H9 (cell line): ENCODE data around the gene HSD17B12. TPM values are rescaled to one million over a fixed set of nuclear protein-coding genes. Genes with fewer than 3 reads are reported as not detected.

Experiments used
- DNase-seq: peaks from one replicate; pipeline ENCODE4 v3.0.0-alpha.2; 2017
- H2AFZ ChIP-seq: one replicate; pipeline ENCODE4 v1.6.1; 2013; ENCODE audit warnings: mild to moderate bottlenecking, low read length, control low read depth, moderate library complexity
- H2AK5ac ChIP-seq: 2 replicates; pipeline ENCODE4 v1.6.1; 2013; ENCODE audit warnings: low read length, control low read depth, mixed read lengths; ENCODE audit not compliant: insufficient read length
- H2BK120ac ChIP-seq: one replicate; pipeline ENCODE4 v1.6.1; 2013; ENCODE audit warnings: low read depth, mild to moderate bottlenecking, low read length, control low read depth, inconsistent platforms; ENCODE audit not compliant: poor library complexity, severe bottlenecking
- H2BK12ac ChIP-seq: 2 replicates; pipeline ENCODE4 v1.6.1; 2013; ENCODE audit warnings: low read length, control low read depth, mixed read lengths, low read depth; ENCODE audit not compliant: insufficient read length
- H2BK15ac ChIP-seq: 2 replicates; pipeline ENCODE4 v1.6.1; 2013; ENCODE audit warnings: low read depth, low read length, control low read depth
- H2BK20ac ChIP-seq: one replicate; pipeline ENCODE4 v1.6.1; 2013; ENCODE audit warnings: low read depth, mild to moderate bottlenecking, low read length, control low read depth, inconsistent platforms; ENCODE audit not compliant: poor library complexity, severe bottlenecking
- H2BK5ac ChIP-seq: 2 replicates; pipeline ENCODE4 v1.6.1; 2013; ENCODE audit warnings: low read length, control low read depth, mixed read lengths; ENCODE audit not compliant: insufficient read length
- H3K14ac ChIP-seq: 2 replicates; pipeline ENCODE4 v1.6.1; 2013; ENCODE audit warnings: low read length, control low read depth; ENCODE audit not compliant: insufficient read depth
- H3K18ac ChIP-seq: 2 replicates; pipeline ENCODE4 v1.6.1; 2013; ENCODE audit warnings: low read depth, mild to moderate bottlenecking, mixed read lengths, low read length, control low read depth; ENCODE audit not compliant: insufficient read length
- H3K23ac ChIP-seq: 2 replicates; pipeline ENCODE4 v1.6.1; 2013; ENCODE audit warnings: low read length, control low read depth, mixed read lengths, low read depth; ENCODE audit not compliant: insufficient read length
- H3K23me2 ChIP-seq: 2 replicates; pipeline ENCODE4 v1.6.1; 2013; ENCODE audit warnings: low read depth, mild to moderate bottlenecking, mixed read lengths, low read length, control low read depth; ENCODE audit not compliant: insufficient read length, poor library complexity, severe bottlenecking
- H3K27ac ChIP-seq: 2 replicates; pipeline ENCODE4 v1.5.1; 2013; ENCODE audit warnings: low read length, control low read depth, mixed read lengths, low read depth; ENCODE audit not compliant: insufficient read length
- H3K27me3 ChIP-seq: 2 replicates; pipeline ENCODE4 v1.6.1; 2013; ENCODE audit warnings: low read length, control low read depth, inconsistent platforms; ENCODE audit not compliant: insufficient read depth
- H3K4ac ChIP-seq: 2 replicates; pipeline ENCODE4 v1.6.1; 2013; ENCODE audit warnings: low read depth, mild to moderate bottlenecking, control low read depth, inconsistent platforms, low read length, moderate library complexity
- H3K4me1 ChIP-seq: 2 replicates; pipeline ENCODE4 v1.6.1; 2013; ENCODE audit warnings: low read length, control low read depth, inconsistent platforms; ENCODE audit not compliant: insufficient read depth
- H3K4me2 ChIP-seq: 2 replicates; pipeline ENCODE4 v1.6.1; 2013; ENCODE audit warnings: low read length, control low read depth, mixed read lengths; ENCODE audit not compliant: insufficient read length, insufficient read depth
- H3K56ac ChIP-seq: 2 replicates; pipeline ENCODE4 v1.6.1; 2013; ENCODE audit warnings: low read depth, mild to moderate bottlenecking, mixed read lengths, low read length, control low read depth; ENCODE audit not compliant: insufficient read length
- H3K79me1 ChIP-seq: 2 replicates; pipeline ENCODE4 v1.6.1; 2013; ENCODE audit warnings: low read depth, mild to moderate bottlenecking, moderate library complexity, low read length, control low read depth, inconsistent platforms; ENCODE audit not compliant: insufficient read depth, poor library complexity, severe bottlenecking
- H3K79me2 ChIP-seq: 2 replicates; pipeline ENCODE4 v1.6.1; 2013; ENCODE audit warnings: low read length, control low read depth, inconsistent platforms; ENCODE audit not compliant: insufficient read depth
- H3K9ac ChIP-seq: 2 replicates; pipeline ENCODE4 v1.6.1; 2013; ENCODE audit warnings: low read length, control low read depth, mixed read lengths; ENCODE audit not compliant: insufficient read length; ENCODE audit errors: extremely low read depth
- H3K9me3 ChIP-seq: one replicate; pipeline ENCODE4 v1.6.1; 2013; ENCODE audit warnings: low read depth, low read length, inconsistent platforms; ENCODE audit not compliant: control insufficient read depth
- H3T11ph ChIP-seq: one replicate; pipeline ENCODE4 v1.6.1; 2013; ENCODE audit warnings: mild to moderate bottlenecking, low read length, control low read depth, inconsistent platforms
- H4K20me1 ChIP-seq: one replicate; pipeline ENCODE4 v1.6.1; 2013; ENCODE audit not compliant: control insufficient read depth, insufficient read length, insufficient read depth
- H4K5ac ChIP-seq: 2 replicates; pipeline ENCODE4 v1.6.1; 2013; ENCODE audit warnings: low read depth, mild to moderate bottlenecking, mixed read lengths, low read length, control low read depth; ENCODE audit not compliant: insufficient read length
- H4K8ac ChIP-seq: replicated peaks from 2 replicates; pipeline ENCODE4 v1.6.1; 2013; ENCODE audit warnings: low read length, control low read depth, mixed read lengths, low read depth; ENCODE audit not compliant: insufficient read length
- H4K91ac ChIP-seq: 2 replicates; pipeline ENCODE4 v1.6.1; 2013; ENCODE audit warnings: low read depth, mild to moderate bottlenecking, moderate library complexity, mixed read lengths, low read length, control low read depth; ENCODE audit not compliant: insufficient read length
- H3K27ac Mint-ChIP-seq, 3 experiments: 2 replicates in 2 of 3; 3 replicates in 1 of 3; pipeline ENCODE4 v1.8.0; 2020 to 2021; ENCODE audit warnings: mixed read lengths in 3 of 3, mild to moderate bottlenecking in 1 of 3, moderate library complexity in 1 of 3
- H3K27me3 Mint-ChIP-seq: 2 replicates; pipeline ENCODE4 v1.8.0; 2021; ENCODE audit warnings: low read depth, mild to moderate bottlenecking, moderate library complexity, mixed read lengths
- H3K36me3 Mint-ChIP-seq, 3 experiments: 2 replicates in 2 of 3; 3 replicates in 1 of 3; pipeline ENCODE4 v1.8.0; 2020 to 2021; ENCODE audit warnings: low read depth in 3 of 3, mixed read lengths in 3 of 3; ENCODE audit not compliant: insufficient read depth in 1 of 3
- H3K4me1 Mint-ChIP-seq, 2 experiments: 2 replicates each; pipeline ENCODE4 v1.8.0; 2020; ENCODE audit warnings: mixed read lengths in 2 of 2
- H3K4me3 Mint-ChIP-seq, 2 experiments: 2 replicates in 1 of 2; 3 replicates in 1 of 2; pipeline ENCODE4 v1.8.0; 2020 to 2021; ENCODE audit warnings: mild to moderate bottlenecking in 2 of 2, mixed read lengths in 2 of 2, moderate library complexity in 1 of 2
- H3K9me3 Mint-ChIP-seq, 2 experiments: 2 replicates in 1 of 2; 3 replicates in 1 of 2; pipeline ENCODE4 v1.8.0; 2020; ENCODE audit warnings: mild to moderate bottlenecking in 2 of 2, mixed read lengths in 2 of 2, moderate library complexity in 1 of 2
- CTCF ChIP-seq: fragments of 200-600 bp; sonication (generic); conservative IDR thresholded peaks from 3 replicates; pipeline ENCODE4 v1.8.0; 2021; ENCODE audit warnings: antibody characterized with exemption, mild to moderate bottlenecking
- WGBS: extraction: QIAGEN DNeasy Blood & Tissue Kit; methylation state at CpG from one replicate; pipeline ENCODE4 v1.1.7; 2013; ENCODE audit warnings: missing lambda C conversion rate, low lambda C conversion rate, mixed read lengths; ENCODE audit not compliant: insufficient read length; ENCODE audit errors: extremely low coverage; 5-methylcytosine and 5-hydroxymethylcytosine counted together
- total RNA-seq: library from RNA; stranded (reverse); gene quantifications from 2 replicates; pipeline ENCODE4 v1.2.1, GENCODE V29; 2021

Gene HSD17B12
- total RNA-seq, 1 experiment from 2014 or later, result 111 TPM

- Histone ChIP-seq H3K79me2 (no peaks in the 10 kb centered on the region), H4K8ac (no peak overlapping the region), H3K27ac (no peak overlapping the region), H2AK5ac (no peak overlapping the region), H3K23ac (no peak overlapping the region), H3K4ac (no peak overlapping the region), H3T11ph (no peak overlapping the region), H3K27me3 (no peaks in the 10 kb centered on the region), H3K9me3 (peaks cover 12% of the 10 kb centered on the region), H3K18ac (no peak overlapping the region), H2BK120ac (no peak overlapping the region), H2AFZ (no peak overlapping the region), H3K23me2 (no peaks in the 10 kb centered on the region), H4K91ac (no peak overlapping the region), H3K14ac (no peak overlapping the region), H2BK20ac (no peak overlapping the region), H3K79me1 (no peaks in the 10 kb centered on the region), H2BK12ac (no peak overlapping the region), H4K5ac (no peak overlapping the region), H3K9ac (no peak overlapping the region), H4K20me1 (no peaks in the 10 kb centered on the region), H3K4me2 (no peak overlapping the region), H2BK15ac (no peak overlapping the region), H3K4me1 (no peaks in the 10 kb centered on the region), H2BK5ac (no peak overlapping the region), H3K56ac (no peak overlapping the region)
- peaks cover 43 to 54% (median 45%) of the 10 kb centered on the region in 3 experiments for H3K36me3 Mint-ChIP-seq
- no peak for DNase-seq
- TF ChIP-seq CTCF, result no peak
- no peak overlapping the region for H3K4me3 Mint-ChIP-seq
- H3K27me3 Mint-ChIP-seq, result no peaks in the 10 kb centered on the region
- peaks cover 11 to 15% of the 10 kb centered on the region in 2 experiments; a peak in 4 of 5 replicates for H3K9me3 Mint-ChIP-seq
- H3K4me1 Mint-ChIP-seq, result no peaks in the 10 kb centered on the region
- no peak overlapping the region for H3K27ac Mint-ChIP-seq
- no CpG with 5 or more reads among the region's 3 CpGs for whole genome bisulfite sequencing
Measured at GRCh38 chr11:43803766-43804165, 123.2 kb downstream of the HSD17B12 start.
